Endodermal cell (in vitro differentiated cells): Measurements from ENCODE around the gene ALX1. TPM values are rescaled to one million over a fixed set of nuclear protein-coding genes. Genes with fewer than 3 reads are reported as not detected.
A peak's percentile ranks its signal among the peaks of the same experiment; 100 is the strongest.

Source experiments
- DNase-seq: peaks from one replicate; pipeline ENCODE4 v3.0.0-alpha.2; 2017
- H3K27ac ChIP-seq: 2 replicates; pipeline ENCODE4 v1.5.1; 2013; ENCODE audit warnings: mild to moderate bottlenecking, low read depth, low read length, moderate library complexity
- H3K27me3 ChIP-seq: 2 replicates; pipeline ENCODE4 v1.6.1; 2013; ENCODE audit warnings: mild to moderate bottlenecking, low read length, moderate library complexity; ENCODE audit not compliant: insufficient read depth, control insufficient read depth, poor library complexity, severe bottlenecking
- H3K36me3 ChIP-seq: 2 replicates; pipeline ENCODE4 v1.7.0; 2013; ENCODE audit warnings: mild to moderate bottlenecking, low read length, moderate library complexity; ENCODE audit not compliant: control insufficient read depth, insufficient read depth
- H3K4me1 ChIP-seq: one replicate; pipeline ENCODE4 v1.7.0; 2013; ENCODE audit warnings: low read length; ENCODE audit not compliant: control insufficient read depth, insufficient read depth
- H3K4me3 ChIP-seq: 2 replicates; pipeline ENCODE4 v1.5.1; 2013; ENCODE audit warnings: mild to moderate bottlenecking, low read length, moderate library complexity
- H3K9ac ChIP-seq: 2 replicates; pipeline ENCODE4 v1.6.1; 2013; ENCODE audit warnings: mild to moderate bottlenecking, low read length, moderate library complexity; ENCODE audit not compliant: poor library complexity, severe bottlenecking; ENCODE audit errors: extremely low read depth
- H3K9me3 ChIP-seq: 2 replicates; pipeline ENCODE4 v1.6.1; 2013; ENCODE audit warnings: mild to moderate bottlenecking, low read length, moderate library complexity; ENCODE audit not compliant: control insufficient read depth
- H3K27ac Mint-ChIP-seq: 2 replicates; pipeline ENCODE4 v1.8.0; 2020; ENCODE audit warnings: mixed read lengths
- H3K27me3 Mint-ChIP-seq: 2 replicates; pipeline ENCODE4 v1.8.0; 2021; ENCODE audit warnings: mild to moderate bottlenecking, mixed read lengths; ENCODE audit not compliant: insufficient read depth
- H3K36me3 Mint-ChIP-seq: 2 replicates; pipeline ENCODE4 v1.8.0; 2020; ENCODE audit warnings: low read depth, mixed read lengths
- H3K4me1 Mint-ChIP-seq: 2 replicates; pipeline ENCODE4 v1.8.0; 2020; ENCODE audit warnings: mixed read lengths
- H3K4me3 Mint-ChIP-seq: 2 replicates; pipeline ENCODE4 v1.8.0; 2020; ENCODE audit warnings: mild to moderate bottlenecking, moderate library complexity, mixed read lengths
- H3K9me3 Mint-ChIP-seq: 2 replicates; pipeline ENCODE4 v1.8.0; 2020; ENCODE audit warnings: mild to moderate bottlenecking, mixed read lengths
- WGBS, 2 experiments: methylation state at CpG; one replicate each; pipeline versions ENCODE4 v1.1.5 to v1.1.7; 2013; ENCODE audit warnings: missing lambda C conversion rate in 2 of 2, mixed read lengths in 1 of 2; ENCODE audit not compliant: insufficient coverage in 1 of 2, insufficient read length in 1 of 2; 5-methylcytosine and 5-hydroxymethylcytosine counted together
- total RNA-seq, 2 donors: library from RNA; stranded (reverse); fragmentation: NEBNext Ultra II Directional in 1 of 2; extraction: Animal tissue kit (Norgen Biotek cat#: 25700) in 1 of 2; gene quantifications; 2 replicates in 1 of 2; 3 replicates in 1 of 2; pipeline ENCODE4 v1.2.1, GENCODE V29; 2021
- TF ChIP-seq, protein P1 (sequence below): fragments of 200-600 bp; sonication (generic); conservative IDR thresholded peaks from 2 replicates; pipeline ENCODE4 v1.5.0; 2021; ENCODE audit warnings: antibody characterized with exemption, mild to moderate bottlenecking

Gene ALX1
- total RNA-seq, 2 donors from 2014 or later: 0.40 to 1.3 TPM

DNA sequence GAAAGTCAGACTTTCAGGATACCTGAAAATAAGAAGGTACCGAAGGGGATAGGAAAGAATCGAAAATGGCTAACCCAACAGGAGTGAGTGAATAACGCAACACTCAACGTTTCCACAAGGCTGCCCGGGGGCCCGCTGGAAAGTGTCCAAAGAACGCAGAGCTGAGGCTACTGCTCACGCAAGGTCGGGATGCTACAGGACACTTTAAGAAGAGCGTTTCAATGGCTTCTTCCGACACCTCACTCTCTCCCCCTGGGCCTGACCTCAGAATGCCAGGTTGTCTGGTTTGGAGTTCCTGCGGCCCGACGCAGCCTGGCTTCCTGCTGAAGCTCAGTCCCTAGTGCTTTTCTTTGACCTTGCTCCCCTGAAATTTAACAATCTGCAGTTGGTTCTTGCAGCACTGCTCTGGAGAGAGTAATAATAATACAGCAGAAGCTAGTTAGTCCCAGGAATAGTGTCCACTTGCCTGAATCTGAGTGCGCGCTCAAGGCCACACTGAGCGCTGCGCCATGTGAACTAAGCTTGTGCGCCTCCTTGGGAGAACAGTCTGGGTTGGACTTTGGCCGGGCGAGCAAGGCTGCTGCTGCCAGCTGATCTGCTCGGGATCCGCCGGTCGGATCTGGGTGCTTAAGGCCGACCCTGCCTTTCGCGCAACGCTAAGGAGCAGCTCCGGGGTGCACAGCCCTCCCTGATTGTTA lies 2.0 kb upstream of the ALX1 start:
- TF ChIP-seq, protein P1, sequence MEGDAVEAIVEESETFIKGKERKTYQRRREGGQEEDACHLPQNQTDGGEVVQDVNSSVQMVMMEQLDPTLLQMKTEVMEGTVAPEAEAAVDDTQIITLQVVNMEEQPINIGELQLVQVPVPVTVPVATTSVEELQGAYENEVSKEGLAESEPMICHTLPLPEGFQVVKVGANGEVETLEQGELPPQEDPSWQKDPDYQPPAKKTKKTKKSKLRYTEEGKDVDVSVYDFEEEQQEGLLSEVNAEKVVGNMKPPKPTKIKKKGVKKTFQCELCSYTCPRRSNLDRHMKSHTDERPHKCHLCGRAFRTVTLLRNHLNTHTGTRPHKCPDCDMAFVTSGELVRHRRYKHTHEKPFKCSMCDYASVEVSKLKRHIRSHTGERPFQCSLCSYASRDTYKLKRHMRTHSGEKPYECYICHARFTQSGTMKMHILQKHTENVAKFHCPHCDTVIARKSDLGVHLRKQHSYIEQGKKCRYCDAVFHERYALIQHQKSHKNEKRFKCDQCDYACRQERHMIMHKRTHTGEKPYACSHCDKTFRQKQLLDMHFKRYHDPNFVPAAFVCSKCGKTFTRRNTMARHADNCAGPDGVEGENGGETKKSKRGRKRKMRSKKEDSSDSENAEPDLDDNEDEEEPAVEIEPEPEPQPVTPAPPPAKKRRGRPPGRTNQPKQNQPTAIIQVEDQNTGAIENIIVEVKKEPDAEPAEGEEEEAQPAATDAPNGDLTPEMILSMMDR: no peak
- Mint-ChIP-seq H3K4me3 (peak overlapping the region; percentile 87), H3K36me3 (no peaks in the 10 kb centered on the region), H3K4me1 (peaks cover 8% of the 10 kb centered on the region), H3K27ac (no peak overlapping the region), H3K27me3 (peaks cover 64% of the 10 kb centered on the region), H3K9me3 (no peaks in the 10 kb centered on the region)
- H3K27me3 ChIP-seq: peaks cover 80% of the 10 kb centered on the region
- H3K36me3 ChIP-seq: no peaks in the 10 kb centered on the region
- no peaks in the 10 kb centered on the region for H3K9me3 ChIP-seq
- peak; percentile 77 for DNase-seq
- H3K4me3 ChIP-seq: no peak overlapping the region
- no peak overlapping the region for H3K9ac ChIP-seq
- 48 to 73% methylated on average over 22 to 30 of the region's 30 CpGs for WGBS, 2 experiments
- peaks cover 2% of the 10 kb centered on the region for H3K4me1 ChIP-seq
- H3K27ac ChIP-seq: no peak overlapping the region

DNA sequence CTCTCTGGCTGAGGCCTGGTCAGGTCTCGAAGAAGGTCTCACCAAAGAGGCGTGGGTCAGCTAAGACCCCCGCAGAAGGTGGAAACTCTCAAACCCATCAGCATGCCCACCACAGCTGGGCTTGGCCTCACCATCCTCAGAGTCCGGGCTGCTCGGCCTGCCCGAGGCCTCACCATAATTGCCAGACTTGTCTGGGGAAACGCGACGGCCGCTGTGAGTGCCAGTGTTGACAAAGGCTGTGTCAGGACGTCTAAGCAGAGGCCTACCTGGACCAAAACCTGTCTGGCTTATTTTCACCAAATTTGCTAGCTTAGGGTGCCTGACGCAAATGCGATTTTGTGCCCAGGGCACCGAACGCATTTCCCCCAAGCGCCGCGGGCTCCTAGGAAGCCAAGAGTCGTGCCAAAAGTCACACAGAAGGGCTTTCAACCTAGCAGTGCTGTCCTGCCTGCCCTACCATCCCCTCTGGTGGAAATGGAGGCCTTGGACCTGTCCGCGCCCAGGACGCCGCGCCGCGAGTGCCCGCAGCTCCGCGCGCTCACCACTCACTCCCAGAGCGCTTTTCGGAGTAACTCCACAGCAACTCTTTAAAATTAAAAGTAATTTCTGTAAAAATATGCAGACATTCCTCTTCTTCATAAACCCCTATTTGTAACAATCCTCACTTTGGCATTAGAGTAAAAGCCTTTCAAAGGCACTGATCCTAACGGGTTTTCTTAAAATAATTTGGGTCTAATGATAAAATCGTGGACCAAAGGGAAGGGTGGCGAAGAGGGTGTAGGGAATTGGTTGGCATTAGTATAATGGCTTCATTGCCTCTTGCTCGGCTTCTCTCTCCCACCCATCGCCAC lies 1.2 kb upstream of the ALX1 start:
- TF ChIP-seq, protein P1: no peak
- peak overlapping the region; percentile 87 for H3K4me3 Mint-ChIP-seq
- peaks cover 56% of the 10 kb centered on the region for H3K27me3 Mint-ChIP-seq
- DNase-seq: peak; percentile 86
- Histone ChIP-seq H3K27me3 (peaks cover 78% of the 10 kb centered on the region), H3K36me3 (no peaks in the 10 kb centered on the region), H3K4me3 (peak overlapping the region; percentile 93), H3K4me1 (peaks cover 2% of the 10 kb centered on the region), H3K9ac (no peak overlapping the region), H3K9me3 (no peaks in the 10 kb centered on the region), H3K27ac (no peak overlapping the region)
- H3K27ac Mint-ChIP-seq: no peak overlapping the region
- H3K36me3 Mint-ChIP-seq: no peaks in the 10 kb centered on the region
- peaks cover 8% of the 10 kb centered on the region for H3K4me1 Mint-ChIP-seq
- no peaks in the 10 kb centered on the region for H3K9me3 Mint-ChIP-seq
- 25 to 61% methylated on average over 21 to 36 of the region's 37 CpGs for WGBS, 2 experiments

DNA sequence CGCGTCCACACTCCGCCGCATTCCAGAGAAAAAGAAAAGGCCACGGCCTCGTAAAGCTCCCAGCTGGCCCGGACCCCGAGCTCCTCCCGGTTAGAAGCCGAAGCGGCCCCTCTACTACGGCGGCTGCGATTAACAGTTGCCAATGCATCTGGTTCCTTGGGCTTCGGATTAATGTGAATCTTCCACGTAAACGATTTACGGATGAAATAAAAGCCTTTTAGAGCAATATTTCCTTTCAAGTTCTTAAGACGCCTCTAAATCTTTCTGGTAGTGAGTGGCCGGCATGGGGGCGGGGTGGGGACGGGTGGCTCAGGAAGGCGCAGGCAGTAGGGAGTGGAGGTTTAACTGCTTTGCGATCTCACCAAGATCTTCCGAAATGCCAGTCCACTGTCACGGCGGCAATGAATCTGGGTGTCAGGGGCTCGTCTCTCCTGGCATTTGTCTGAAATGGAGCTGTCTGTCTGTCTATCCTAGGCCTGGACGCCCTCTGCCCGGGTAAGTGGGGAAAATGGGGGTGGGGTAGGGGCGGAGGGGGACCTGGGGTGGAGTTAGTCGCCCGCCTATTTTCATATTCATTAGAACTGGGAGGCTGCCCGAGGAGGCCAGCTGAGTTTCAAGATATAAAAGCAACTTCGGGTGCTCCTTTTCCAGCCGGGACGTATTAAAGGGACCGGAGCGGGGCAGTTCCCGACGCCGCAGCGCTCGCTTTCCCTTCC lies 413 bp upstream of the ALX1 start:
- Histone ChIP-seq H3K27ac (no peak overlapping the region), H3K4me1 (peaks cover 2% of the 10 kb centered on the region), H3K27me3 (peaks cover 70% of the 10 kb centered on the region), H3K9ac (peak overlapping the region; percentile 65), H3K9me3 (no peaks in the 10 kb centered on the region), H3K4me3 (peak overlapping the region; percentile 93), H3K36me3 (no peaks in the 10 kb centered on the region)
- TF ChIP-seq, protein P1: no peak
- peaks cover 8% of the 10 kb centered on the region for H3K4me1 Mint-ChIP-seq
- peaks cover 48% of the 10 kb centered on the region for H3K27me3 Mint-ChIP-seq
- no peaks in the 10 kb centered on the region for H3K9me3 Mint-ChIP-seq
- no peak overlapping the region for H3K27ac Mint-ChIP-seq
- DNase-seq: peak; percentile 87
- H3K4me3 Mint-ChIP-seq: peak overlapping the region; percentile 87
- 0 to 2% methylated on average over 7 to 44 of the region's 44 CpGs for WGBS, 2 experiments
- no peaks in the 10 kb centered on the region for H3K36me3 Mint-ChIP-seq
